ENCODE measurements around the gene CNOT6. TPM values are rescaled to one million over a fixed set of nuclear protein-coding genes. Genes with fewer than 3 reads are reported as not detected.

CNOT6 gene
- total and polyA plus RNA-seq, 8 donors = 4.7 to 38.2 (median 12.5) TPM

- 34 to 62% (median 47%) methylated on average over 18 to 22 of the region's 22 CpGs for WGBS, 5 donors
- H3K27ac ChIP-seq = peak overlapping the region in 1 of 5 donors; percentile 24
- intact Hi-C loops (cut with DNase I; ENCODE audit: low total_unique reads) = loop anchor here (5.0 kb wide), 1 partner anchor 180 kb away; no protein-coding TSS in a partner anchor
These were observed 26.9 kb upstream of the CNOT6 start for GRCh38 chr5:180467028-180467975.

GRCh38 chr5:180467989-180468731 lies 26.0 kb upstream of the CNOT6 start:
- H3K27ac ChIP-seq = no peak overlapping the region
- H3K36me3 ChIP-seq = no peaks in the 10 kb centered on the region
- intact Hi-C loops (cut with DNase I; ENCODE audit: low total_unique reads) = loop anchor here (5.0 kb wide), 1 partner anchor 181 kb away; no protein-coding TSS in a partner anchor
- no peaks in the 10 kb centered on the region for H3K9me3 ChIP-seq
- H3K4me3 ChIP-seq = no peak overlapping the region
- WGBS, 5 donors = 85 to 91% (median 87%) methylated on average over 18 of the region's 18 CpGs
- H3K27me3 ChIP-seq = peaks cover 0 to 32% (median 0%) of the 10 kb centered on the region in 3 donors
- DNase-seq = no peak
- no peak for TF ChIP-seq POLR2A (IDR thresholded peaks at IDR 0.05)
- no peak for TF ChIP-seq POLR2AphosphoS5 (IDR thresholded peaks at IDR 0.05)
- no peak for TF ChIP-seq EP300 (IDR thresholded peaks at IDR 0.05)
- TF ChIP-seq CTCF (IDR thresholded peaks at IDR 0.05) = no peak
- H3K4me1 ChIP-seq = peaks cover 0 to 26% (median 8%) of the 10 kb centered on the region in 4 donors

More at GRCh38 chr5:180467028-180467975, 26.9 kb upstream of the CNOT6 start:
- TF ChIP-seq CTCF (IDR thresholded peaks at IDR 0.05) = no peak
- no peaks in the 10 kb centered on the region for H3K9me3 ChIP-seq
- H3K36me3 ChIP-seq = no peaks in the 10 kb centered on the region
- peaks cover 0 to 34% (median 0%) of the 10 kb centered on the region in 3 donors for H3K27me3 ChIP-seq
- no peak overlapping the region for H3K4me3 ChIP-seq
- DNase-seq = peak; percentile 70 to 72
- peaks cover 0 to 26% (median 8%) of the 10 kb centered on the region in 4 donors for H3K4me1 ChIP-seq

- intact Hi-C loops (cut with DNase I; ENCODE audit: low total_unique reads) = loop anchor here (5.0 kb wide), 1 partner anchor 182 kb away; no protein-coding TSS in a partner anchor
- no peak overlapping the region for H3K4me3 ChIP-seq
- H3K9me3 ChIP-seq = no peaks in the 10 kb centered on the region
- no peak overlapping the region for H3K27ac ChIP-seq
- H3K27me3 ChIP-seq = peaks cover 0 to 25% (median 0%) of the 10 kb centered on the region in 3 donors
- WGBS, 5 donors = 71 to 82% (median 78%) methylated on average over 22 of the region's 22 CpGs
- no peak for TF ChIP-seq POLR2AphosphoS5 (IDR thresholded peaks at IDR 0.05)
- no peak for TF ChIP-seq EP300 (IDR thresholded peaks at IDR 0.05)
- no peak for TF ChIP-seq CTCF (IDR thresholded peaks at IDR 0.05)
- TF ChIP-seq POLR2A (IDR thresholded peaks at IDR 0.05) = no peak
- no peaks in the 10 kb centered on the region for H3K36me3 ChIP-seq
- no peak for DNase-seq
- peaks cover 0 to 26% (median 8%) of the 10 kb centered on the region in 4 donors for H3K4me1 ChIP-seq
These were observed 25.2 kb upstream of the CNOT6 start for GRCh38 chr5:180468732-180469585.

Measured in stomach (tissue), 9 donors.